Gastrocnemius medialis (tissue), 4 donors: ENCODE measurements around the gene GRIK4.

Experiments
- CTCF ChIP-seq, 5 experiments: fragments of 450-650 bp in 3 of 5; fragments of 200-600 bp in 2 of 5; sonication (generic) in 2 of 5; IDR thresholded peaks in 4 of 5; conservative IDR thresholded peaks in 1 of 5; 1 replicate in 4 of 5; 2 replicates in 1 of 5; pipeline ENCODE4 v1.5.1; 2016 to 2019; ENCODE audit warnings: antibody characterized with exemption in 5 of 5, mild to moderate bottlenecking in 3 of 5, moderate library complexity in 3 of 5
- POLR2A ChIP-seq, 2 donors: fragments of 450-650 bp; IDR thresholded peaks; one replicate each; pipeline ENCODE4 v1.6.1; 2017; ENCODE audit warnings: antibody characterized with exemption in 2 of 2, mild to moderate bottlenecking in 2 of 2, moderate library complexity in 2 of 2

DNA sequence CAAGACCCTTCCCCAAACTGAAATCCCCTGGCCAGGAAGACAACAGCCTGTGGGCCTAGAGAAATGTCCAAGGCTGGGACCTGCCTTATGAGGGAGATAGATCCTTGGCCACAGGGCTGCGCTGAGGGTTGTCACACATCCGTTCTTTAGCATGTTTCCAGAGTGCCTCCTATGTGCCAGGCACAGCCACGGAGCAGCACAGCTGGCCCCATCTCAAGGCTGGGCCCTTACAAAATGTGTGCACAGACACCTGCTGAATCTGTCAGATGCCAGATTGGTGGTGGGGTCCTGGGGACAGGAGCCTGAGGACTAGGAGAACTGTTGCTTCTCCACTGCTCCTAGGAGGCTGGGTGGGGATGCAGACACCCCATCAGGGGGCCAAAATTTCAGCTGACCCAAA is 11.2 kb downstream of the GRIK4 start:
- TF ChIP-seq CTCF (IDR thresholded peaks at IDR 0.05 in 4 of 5, conservative IDR thresholded peaks at IDR 0.05 in 1 of 5) (no peak), POLR2A (IDR thresholded peaks at IDR 0.05) (no peak)
